Type B pancreatic cell (in vitro differentiated cells): ENCODE measurements around the gene UBE2L6. TPM values are rescaled to one million over a fixed set of nuclear protein-coding genes. Genes with fewer than 3 reads are reported as not detected.

Source experiments
- DNase-seq: peaks from one replicate; pipeline ENCODE4 v3.0.0; 2021; ENCODE audit warnings: mixed read lengths; ENCODE audit not compliant: unreplicated experiment; ENCODE audit errors: extremely low spot score
- H3K27ac Mint-ChIP-seq: 2 replicates; pipeline ENCODE4 v1.8.0; 2021; ENCODE audit warnings: mild to moderate bottlenecking, mixed read lengths
- H3K27me3 Mint-ChIP-seq: 2 replicates; pipeline ENCODE4 v1.8.0; 2021; ENCODE audit warnings: mixed read lengths
- H3K36me3 Mint-ChIP-seq: 2 replicates; pipeline ENCODE4 v1.8.0; 2021; ENCODE audit warnings: mixed read lengths
- H3K4me1 Mint-ChIP-seq: one replicate; pipeline ENCODE4 v1.8.0; 2021; ENCODE audit warnings: mixed read lengths; ENCODE audit not compliant: unreplicated experiment
- H3K4me3 Mint-ChIP-seq: 2 replicates; pipeline ENCODE4 v1.8.0; 2021; ENCODE audit warnings: mild to moderate bottlenecking, mixed read lengths
- H3K9me3 Mint-ChIP-seq: 2 replicates; pipeline ENCODE4 v1.8.0; 2021; ENCODE audit warnings: mixed read lengths
- CTCF ChIP-seq: fragments of 200-600 bp; sonication (generic); conservative IDR thresholded peaks from 2 replicates; pipeline ENCODE4 v1.5.0; 2021; ENCODE audit warnings: antibody characterized with exemption, mild to moderate bottlenecking
- total RNA-seq: library from RNA; stranded (reverse); gene quantifications from 2 replicates; pipeline ENCODE4 v1.2.1, GENCODE V29; 2021; ENCODE audit warnings: low replicate concordance

Gene UBE2L6
- total RNA-seq, 1 donor from 2014 or later, result 65.1 TPM

- H3K9me3 Mint-ChIP-seq, result no peaks in the 10 kb centered on the region
- H3K36me3 Mint-ChIP-seq, result peaks cover 3% of the 10 kb centered on the region
- DNase-seq, result no peak
- H3K27ac Mint-ChIP-seq, result no peak overlapping the region
- peak; percentile 12 for TF ChIP-seq CTCF
- peaks cover 9% of the 10 kb centered on the region for H3K4me1 Mint-ChIP-seq
- H3K27me3 Mint-ChIP-seq, result peaks cover 4% of the 10 kb centered on the region
- no peak overlapping the region for H3K4me3 Mint-ChIP-seq
Measured at GRCh38 chr11:57546869-57547475, 20.5 kb downstream of the UBE2L6 start.

DNA sequence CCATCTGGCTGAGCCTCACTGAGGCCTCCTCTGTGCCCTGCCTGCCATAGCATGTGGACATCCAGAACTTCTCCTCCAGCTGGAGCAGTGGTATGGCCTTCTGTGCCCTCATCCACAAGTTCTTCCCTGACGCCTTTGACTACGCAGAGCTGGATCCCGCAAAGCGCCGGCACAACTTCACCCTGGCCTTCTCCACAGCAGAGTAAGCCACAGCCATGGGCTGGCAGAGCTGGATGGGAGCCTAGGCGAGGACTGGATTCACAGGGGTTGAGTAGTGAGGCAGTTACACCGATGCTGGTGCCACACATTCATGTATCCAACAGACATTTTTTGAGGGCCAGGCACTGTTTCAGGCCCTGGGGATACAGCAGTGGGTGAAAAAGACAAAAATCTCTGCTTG, 21.0 kb downstream of the UBE2L6 start:
- H3K9me3 Mint-ChIP-seq, result no peaks in the 10 kb centered on the region
- H3K27me3 Mint-ChIP-seq, result peaks cover 4% of the 10 kb centered on the region
- H3K4me3 Mint-ChIP-seq, result no peak overlapping the region
- H3K27ac Mint-ChIP-seq, result no peak overlapping the region
- peaks cover 9% of the 10 kb centered on the region for H3K4me1 Mint-ChIP-seq
- no peaks in the 10 kb centered on the region for H3K36me3 Mint-ChIP-seq
- TF ChIP-seq CTCF, result no peak
- DNase-seq, result no peak

GRCh38 chr11:57545883-57546282, 21.6 kb downstream of the UBE2L6 start:
- no peaks in the 10 kb centered on the region for H3K9me3 Mint-ChIP-seq
- no peak overlapping the region for H3K4me3 Mint-ChIP-seq
- no peaks in the 10 kb centered on the region for H3K36me3 Mint-ChIP-seq
- DNase-seq, result no peak
- no peak overlapping the region for H3K27ac Mint-ChIP-seq
- no peak for TF ChIP-seq CTCF
- peaks cover 4% of the 10 kb centered on the region for H3K27me3 Mint-ChIP-seq
- H3K4me1 Mint-ChIP-seq, result peaks cover 9% of the 10 kb centered on the region

- Mint-ChIP-seq H3K36me3 (no peaks in the 10 kb centered on the region), H3K4me1 (peaks cover 9% of the 10 kb centered on the region), H3K9me3 (no peaks in the 10 kb centered on the region), H3K4me3 (no peak overlapping the region), H3K27ac (no peak overlapping the region), H3K27me3 (peaks cover 4% of the 10 kb centered on the region)
- DNase-seq, result no peak
- no peak for TF ChIP-seq CTCF
Measured at GRCh38 chr11:57544566-57544965, 22.9 kb downstream of the UBE2L6 start.

- Mint-ChIP-seq H3K27me3 (peaks cover 4% of the 10 kb centered on the region), H3K4me1 (peaks cover 9% of the 10 kb centered on the region), H3K36me3 (no peaks in the 10 kb centered on the region), H3K9me3 (no peaks in the 10 kb centered on the region), H3K27ac (no peak overlapping the region), H3K4me3 (no peak overlapping the region)
- no peak for DNase-seq
- TF ChIP-seq CTCF, result no peak
Measured at GRCh38 chr11:57543593-57543992, 23.9 kb downstream of the UBE2L6 start.

- Mint-ChIP-seq H3K4me3 (no peak overlapping the region), H3K27me3 (peaks cover 4% of the 10 kb centered on the region), H3K9me3 (no peaks in the 10 kb centered on the region), H3K27ac (no peak overlapping the region), H3K4me1 (peaks cover 9% of the 10 kb centered on the region), H3K36me3 (no peaks in the 10 kb centered on the region)
- TF ChIP-seq CTCF, result no peak
- DNase-seq, result no peak
Measured at GRCh38 chr11:57542582-57542981, 24.9 kb downstream of the UBE2L6 start.
